ENCODE results near the gene RELL1. TPM values are rescaled to one million over a fixed set of nuclear protein-coding genes. Genes with fewer than 3 reads are reported as not detected.

RELL1 gene
- total RNA-seq, 2 experiments from 2014 or later: 13.8 to 15.3 TPM

GRCh38 chr4:37561803-37562207 is 124.4 kb downstream of the RELL1 start:
- H3K36me3 Mint-ChIP-seq (ENCODE audit: low read depth): no peaks in the 10 kb centered on the region
- no peak for DNase-seq
- TF ChIP-seq CTCF (IDR thresholded peaks at IDR 0.05): no peak
- intact Hi-C loops (cut with micrococcal nuclease): no loop called here
- H3K27me3 Mint-ChIP-seq: no peaks in the 10 kb centered on the region
- no peak overlapping the region for H3K27ac Mint-ChIP-seq
- POLR2A ChIA-PET: no interaction called here
- no peaks in the 10 kb centered on the region for H3K9me3 Mint-ChIP-seq
- no peaks in the 10 kb centered on the region for H3K4me1 Mint-ChIP-seq (ENCODE audit: low read depth)
- no peak overlapping the region for H3K4me3 Mint-ChIP-seq
- no peak for ATAC-seq
- CTCF ChIA-PET: no interaction called here

- H3K4me3 Mint-ChIP-seq: no peak overlapping the region
- no peak for DNase-seq
- POLR2A ChIA-PET: no interaction called here
- H3K9me3 Mint-ChIP-seq: no peaks in the 10 kb centered on the region
- no peak for ATAC-seq
- intact Hi-C loops (cut with micrococcal nuclease): no loop called here
- H3K4me1 Mint-ChIP-seq (ENCODE audit: low read depth): no peaks in the 10 kb centered on the region
- H3K36me3 Mint-ChIP-seq (ENCODE audit: low read depth): no peaks in the 10 kb centered on the region
- H3K27me3 Mint-ChIP-seq: no peaks in the 10 kb centered on the region
- CTCF ChIA-PET: no interaction called here
- no peak for TF ChIP-seq CTCF (IDR thresholded peaks at IDR 0.05)
- no peak overlapping the region for H3K27ac Mint-ChIP-seq
Measured at GRCh38 chr4:37561196-37561802, 124.9 kb downstream of the RELL1 start.

Other genes starting within 250 kb of the RELL1 start
- 10 to 100 TPM; 63.0 to 67.6 TPM for gene PGM2, start 140.3 kb upstream of the RELL1 start, total RNA-seq
- gene TBC1D1, start 204.7 kb upstream of the RELL1 start, total RNA-seq: 10 to 100 TPM; 79.4 to 91.4 TPM